Stimulated activated effector memory CD8-positive, alpha-beta T cell treated with anti-CD3 and anti-CD28 coated beads, Interleukin-12 subunit alpha, Interleukin-12 subunit beta, amount 100 ng/mL, for 72 hours (primary cell): Measurements from ENCODE around the gene MRPL54.
"Not testable (repeated sequence)": the region's sequence is repeated elsewhere in the genome, so short reads cannot be mapped to it uniquely, and the experiment has no call there.

ENCODE experiments used
- ATAC-seq: fragments of 150-1000 bp; cut with Tn5 transposase; 2 replicates; pipeline ENCODE4 v1.10.0; 2021
- DNase-seq, 2 donors: peaks; one replicate each; pipeline ENCODE4 v3.0.0; 2021 to 2022; ENCODE audit warnings: low spot score in 2 of 2
- H3K27ac Mint-ChIP-seq: one replicate; pipeline ENCODE4 v1.8.0; 2022; ENCODE audit warnings: mild to moderate bottlenecking, mixed read lengths
- H3K36me3 Mint-ChIP-seq: one replicate; pipeline ENCODE4 v1.8.0; 2022; ENCODE audit warnings: mild to moderate bottlenecking, mixed read lengths
- H3K4me1 Mint-ChIP-seq: one replicate; pipeline ENCODE4 v1.8.0; 2022; ENCODE audit warnings: mixed read lengths
- H3K4me3 Mint-ChIP-seq: one replicate; pipeline ENCODE4 v1.8.0; 2022; ENCODE audit warnings: mild to moderate bottlenecking, mixed read lengths
- H3K9me3 Mint-ChIP-seq: one replicate; pipeline ENCODE4 v1.8.0; 2022; ENCODE audit warnings: mixed read lengths

MRPL54 gene

DNA sequence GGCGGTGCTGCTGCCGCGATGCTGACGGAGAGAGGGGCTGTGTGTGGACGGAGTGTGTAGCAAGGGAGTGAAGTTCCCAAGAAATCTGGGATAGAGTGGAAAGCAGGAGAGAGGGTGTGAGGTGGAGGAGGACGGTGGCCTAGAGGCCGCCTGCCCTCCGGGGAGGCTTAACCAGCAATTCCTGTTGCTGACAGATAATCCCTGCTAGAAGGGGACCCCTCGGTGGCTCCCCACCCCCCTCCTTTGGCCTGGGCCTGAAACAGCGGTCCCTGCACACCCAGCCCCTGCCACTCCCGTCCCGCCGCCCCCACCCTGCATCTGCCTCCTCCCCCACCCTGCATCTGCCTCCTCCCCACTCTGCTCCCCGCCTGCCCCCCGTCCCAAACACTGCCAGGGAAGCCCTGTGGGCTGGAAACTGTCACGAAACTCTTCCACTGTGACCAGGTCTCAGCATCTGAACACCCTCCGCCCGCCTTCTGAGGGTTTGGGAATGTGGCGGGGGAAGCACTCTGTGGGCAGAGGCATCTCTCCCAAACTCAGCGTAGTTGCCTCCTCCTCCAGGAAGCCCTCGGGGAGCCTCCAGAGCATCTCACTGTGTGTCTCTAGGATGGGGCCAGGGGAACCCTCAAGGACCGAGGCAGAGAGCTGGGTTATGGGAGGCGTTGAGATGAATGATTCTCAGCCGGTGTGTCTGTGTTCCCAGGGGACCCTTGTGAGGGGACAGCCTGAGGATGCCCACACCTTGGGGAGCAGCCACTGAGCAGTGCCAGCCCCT, 40.8 kb downstream of the MRPL54 start:
- Mint-ChIP-seq H3K4me1 (peaks cover 56% of the 10 kb centered on the region), H3K36me3 (peaks cover 21% of the 10 kb centered on the region), H3K9me3 (no peaks in the 10 kb centered on the region), H3K4me3 (no peak overlapping the region), H3K27ac (peak overlapping the region; percentile 72)
- DNase-seq (no peak), ATAC-seq (no peak)

DNA sequence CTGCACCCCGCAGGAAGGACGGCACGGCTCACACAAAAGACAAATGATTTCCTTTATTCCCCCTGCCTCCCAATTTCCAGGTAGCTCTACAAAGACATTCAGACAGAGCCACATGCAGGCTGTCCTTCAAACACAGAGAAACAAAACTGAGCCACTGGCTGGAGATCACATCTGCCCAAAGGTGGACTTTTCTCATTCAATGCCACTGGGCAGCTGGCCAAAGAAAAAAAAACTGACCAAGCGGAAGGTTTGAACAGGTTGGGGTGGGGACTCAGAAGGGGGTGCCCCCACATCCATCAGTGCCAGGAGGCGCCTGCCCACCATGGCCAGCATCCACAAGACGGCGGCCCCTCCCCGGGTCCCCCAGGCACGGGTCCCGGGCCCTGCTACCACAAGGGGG, 41.5 kb downstream of the MRPL54 start:
- peak overlapping the region; percentile 72 for H3K27ac Mint-ChIP-seq
- no peak overlapping the region for H3K4me3 Mint-ChIP-seq
- ATAC-seq: no peak

DNA sequence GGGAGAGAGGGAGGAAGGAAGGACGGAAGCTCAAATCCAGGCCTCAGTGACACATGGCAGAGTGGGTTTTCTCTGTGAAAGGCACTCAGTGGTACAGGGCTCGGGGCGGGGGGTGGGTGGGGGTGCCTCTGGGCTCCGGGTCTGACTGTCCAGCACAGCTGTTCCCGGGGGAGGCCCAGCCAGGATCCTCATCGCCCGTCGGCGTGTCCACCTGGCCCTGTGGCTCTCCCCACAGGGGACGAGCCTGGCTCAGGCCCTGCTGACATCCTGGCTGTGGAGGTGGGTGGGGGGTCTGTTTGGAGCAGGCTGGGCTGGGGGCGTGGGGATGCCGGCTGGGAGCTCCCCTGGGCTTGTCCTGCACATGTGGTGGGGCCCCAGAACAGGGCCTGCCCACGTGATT, 41.9 kb downstream of the MRPL54 start:
- no peak for DNase-seq
- H3K27ac Mint-ChIP-seq: peak overlapping the region; percentile 72
- ATAC-seq: no peak
- H3K4me3 Mint-ChIP-seq: no peak overlapping the region
- peaks cover 59% of the 10 kb centered on the region for H3K4me1 Mint-ChIP-seq
- H3K9me3 Mint-ChIP-seq: no peaks in the 10 kb centered on the region
- H3K36me3 Mint-ChIP-seq: peaks cover 23% of the 10 kb centered on the region

More for the DNA sequence above, 41.5 kb downstream of the MRPL54 start:
- Mint-ChIP-seq H3K9me3 (no peaks in the 10 kb centered on the region), H3K4me1 (peaks cover 59% of the 10 kb centered on the region), H3K36me3 (peaks cover 23% of the 10 kb centered on the region)
- DNase-seq: no peak

DNA sequence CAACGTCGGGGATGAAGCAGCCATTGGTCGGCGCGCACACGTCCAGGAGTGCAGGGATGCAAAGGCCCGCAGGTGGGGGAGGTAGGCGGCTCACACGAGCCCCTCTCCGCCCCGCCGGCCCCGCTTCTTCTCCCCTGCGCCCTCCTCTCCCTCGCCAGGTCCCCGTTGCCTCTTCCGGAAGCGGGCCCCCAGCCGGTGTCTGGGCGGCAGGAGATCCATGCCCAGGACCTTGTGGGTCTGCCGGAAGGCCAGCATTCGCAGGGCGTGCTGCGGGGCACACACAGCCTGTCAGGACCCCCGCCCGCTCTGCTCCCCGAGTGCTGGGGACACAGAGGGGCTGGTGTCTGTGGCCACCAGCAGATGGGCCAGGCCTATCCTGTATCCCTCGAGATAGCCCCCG, 43.4 kb downstream of the MRPL54 start:
- Mint-ChIP-seq H3K36me3 (peaks cover 17% of the 10 kb centered on the region), H3K27ac (no peak overlapping the region), H3K9me3 (no peaks in the 10 kb centered on the region), H3K4me1 (peaks cover 53% of the 10 kb centered on the region), H3K4me3 (no peak overlapping the region)
- DNase-seq (no peak), ATAC-seq (no peak)

DNA sequence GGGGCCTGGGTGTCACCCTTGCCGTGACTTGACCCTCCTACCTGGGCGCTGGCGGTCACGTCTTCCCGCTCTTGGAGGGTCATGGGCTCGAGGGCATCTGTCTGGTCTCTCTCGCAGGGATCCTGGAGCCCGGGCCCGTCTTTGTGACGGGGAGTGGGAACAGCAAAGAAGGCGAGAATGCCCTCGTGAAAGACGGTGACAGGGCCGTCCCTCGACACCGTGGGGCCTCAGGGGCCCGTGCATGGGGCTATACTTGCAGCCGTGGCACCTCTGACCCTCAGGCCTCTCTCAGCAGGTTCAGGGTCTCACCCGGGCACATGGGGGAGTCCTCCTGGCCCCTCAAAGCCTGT, 44.6 kb downstream of the MRPL54 start:
- DNase-seq: no peak
- Mint-ChIP-seq H3K36me3 (peaks cover 18% of the 10 kb centered on the region), H3K4me3 (no peak overlapping the region), H3K4me1 (peaks cover 47% of the 10 kb centered on the region), H3K9me3 (no peaks in the 10 kb centered on the region), H3K27ac (peak overlapping the region; percentile 65)
- ATAC-seq: no peak

DNA sequence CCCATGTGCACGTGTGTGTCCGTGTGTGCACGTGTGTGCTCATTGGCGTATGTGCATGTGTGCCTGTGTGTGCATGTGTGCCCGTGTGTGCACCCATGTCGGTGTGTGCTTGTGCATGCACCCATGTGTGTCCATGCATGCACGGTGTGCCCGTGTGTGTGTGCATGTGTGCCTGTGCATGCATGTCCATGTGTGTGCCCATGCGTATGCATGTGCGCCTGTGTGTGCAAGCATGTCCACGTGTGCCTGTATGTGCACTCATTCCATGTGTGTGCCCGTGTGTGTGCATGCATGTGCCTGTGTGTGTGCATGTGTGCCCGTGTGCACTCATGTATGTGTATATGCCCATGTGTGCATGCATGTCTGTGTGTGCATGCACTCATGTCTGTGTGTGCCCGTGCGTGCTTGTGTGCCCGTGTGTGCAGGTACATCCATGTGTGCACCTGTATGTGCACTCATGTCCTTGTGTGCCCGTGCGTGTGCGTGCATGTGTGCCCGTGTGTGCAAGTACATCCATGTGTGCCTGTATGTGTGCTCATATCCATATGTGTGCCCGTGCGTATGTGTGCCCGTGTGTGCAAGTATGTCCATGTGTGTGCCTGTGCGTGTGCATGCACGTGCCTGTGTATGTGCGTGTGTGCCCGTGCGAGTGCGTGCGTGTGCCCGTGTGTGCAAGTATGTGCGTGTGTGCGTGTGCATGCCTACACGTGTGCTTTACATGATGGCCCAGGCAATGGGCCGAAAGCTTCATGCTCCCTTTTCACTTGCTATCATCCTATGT, 45.3 kb downstream of the MRPL54 start:
- Mint-ChIP-seq H3K9me3 (no peaks in the 10 kb centered on the region), H3K36me3 (peaks cover 23% of the 10 kb centered on the region), H3K4me3 (no peak overlapping the region), H3K4me1 (peaks cover 54% of the 10 kb centered on the region), H3K27ac (no peak overlapping the region)
- DNase-seq (no peak), ATAC-seq (no peak)

DNA sequence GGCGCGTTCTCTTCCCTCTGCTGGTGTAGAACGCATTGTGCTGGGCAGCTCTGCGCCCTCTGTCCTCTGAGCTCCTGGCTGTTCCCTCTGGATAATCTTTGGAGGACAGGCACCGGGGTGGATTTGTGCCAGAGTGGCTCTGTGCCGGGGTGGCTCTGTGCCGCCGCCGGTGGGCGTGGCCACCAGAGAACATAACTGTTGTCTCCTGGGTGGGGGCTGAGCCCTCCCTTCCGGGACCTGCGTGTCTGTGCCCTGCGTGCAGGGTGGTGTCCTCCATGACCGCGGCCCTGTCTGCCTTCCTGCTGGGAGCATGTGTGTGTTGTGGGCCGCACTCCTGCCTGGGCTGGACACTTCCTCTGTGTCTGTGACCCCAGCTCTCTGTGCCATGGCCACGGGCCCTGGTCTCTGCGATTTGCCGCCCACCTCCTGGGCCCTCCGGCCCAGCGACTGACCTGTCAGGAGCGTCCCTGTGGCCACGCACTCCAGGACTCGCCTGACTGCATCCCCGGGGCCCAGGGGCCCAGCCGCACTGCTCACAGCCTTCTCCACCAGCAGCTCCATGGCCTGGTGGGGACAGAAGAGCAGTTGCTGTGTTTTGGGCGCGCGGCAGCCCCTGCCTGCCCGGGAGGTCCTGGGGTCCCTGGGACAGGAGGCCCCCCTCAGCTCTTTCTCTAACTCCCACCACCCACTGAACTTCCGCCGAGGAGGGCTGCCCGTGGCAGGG, 46.1 kb downstream of the MRPL54 start:
- no peak for DNase-seq
- peaks cover 62% of the 10 kb centered on the region for H3K4me1 Mint-ChIP-seq
- H3K4me3 Mint-ChIP-seq: no peak overlapping the region
- no peak overlapping the region for H3K27ac Mint-ChIP-seq
- no peaks in the 10 kb centered on the region for H3K9me3 Mint-ChIP-seq
- peaks cover 20% of the 10 kb centered on the region for H3K36me3 Mint-ChIP-seq
- no peak for ATAC-seq

DNA sequence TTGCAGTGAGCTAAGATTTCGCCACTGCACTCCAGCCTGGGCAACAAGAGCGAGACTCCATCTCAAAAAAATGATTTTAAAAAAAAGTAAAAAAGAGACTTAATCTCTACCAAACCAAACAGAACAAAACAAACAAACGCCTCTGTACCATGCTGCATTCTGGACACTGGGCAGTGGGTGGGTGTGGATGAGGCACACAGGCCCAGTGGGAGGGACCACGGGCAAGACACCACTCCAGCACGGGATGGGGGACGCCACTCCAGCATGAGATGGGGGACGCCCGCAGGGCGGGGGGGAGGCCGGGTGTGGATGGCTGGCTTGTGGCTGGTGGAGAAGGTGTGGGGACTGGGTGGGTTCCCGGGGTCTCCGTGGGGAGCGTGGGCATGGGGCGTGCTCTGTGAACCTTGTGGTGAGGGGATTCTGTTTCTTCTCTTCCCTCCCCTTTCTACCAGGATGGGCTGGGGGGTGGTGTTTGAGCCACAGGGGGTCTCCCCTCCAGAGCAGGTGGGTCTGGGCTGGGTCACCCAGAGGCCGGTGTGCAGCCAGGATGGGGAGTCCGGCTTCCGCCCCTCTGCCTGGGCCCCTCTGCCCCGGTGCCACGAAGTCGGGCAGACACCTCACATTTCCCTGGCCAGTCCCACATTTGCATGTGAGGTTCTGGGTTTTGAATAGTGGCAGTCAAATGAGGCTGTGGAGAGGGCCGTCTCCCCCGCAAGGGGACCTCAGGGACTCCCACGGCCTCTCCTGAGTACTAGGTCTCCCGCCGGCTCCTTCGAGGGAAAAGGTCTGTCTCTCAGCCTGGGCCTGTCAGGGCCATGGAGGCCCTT, 47.6 kb downstream of the MRPL54 start:
- H3K9me3 Mint-ChIP-seq: no peaks in the 10 kb centered on the region
- no peak overlapping the region for H3K4me3 Mint-ChIP-seq
- H3K27ac Mint-ChIP-seq: peak overlapping the region; percentile 3
- peaks cover 71% of the 10 kb centered on the region for H3K4me1 Mint-ChIP-seq
- DNase-seq (no peak), ATAC-seq (peak; percentile 3)
- H3K36me3 Mint-ChIP-seq: peaks cover 20% of the 10 kb centered on the region

DNA sequence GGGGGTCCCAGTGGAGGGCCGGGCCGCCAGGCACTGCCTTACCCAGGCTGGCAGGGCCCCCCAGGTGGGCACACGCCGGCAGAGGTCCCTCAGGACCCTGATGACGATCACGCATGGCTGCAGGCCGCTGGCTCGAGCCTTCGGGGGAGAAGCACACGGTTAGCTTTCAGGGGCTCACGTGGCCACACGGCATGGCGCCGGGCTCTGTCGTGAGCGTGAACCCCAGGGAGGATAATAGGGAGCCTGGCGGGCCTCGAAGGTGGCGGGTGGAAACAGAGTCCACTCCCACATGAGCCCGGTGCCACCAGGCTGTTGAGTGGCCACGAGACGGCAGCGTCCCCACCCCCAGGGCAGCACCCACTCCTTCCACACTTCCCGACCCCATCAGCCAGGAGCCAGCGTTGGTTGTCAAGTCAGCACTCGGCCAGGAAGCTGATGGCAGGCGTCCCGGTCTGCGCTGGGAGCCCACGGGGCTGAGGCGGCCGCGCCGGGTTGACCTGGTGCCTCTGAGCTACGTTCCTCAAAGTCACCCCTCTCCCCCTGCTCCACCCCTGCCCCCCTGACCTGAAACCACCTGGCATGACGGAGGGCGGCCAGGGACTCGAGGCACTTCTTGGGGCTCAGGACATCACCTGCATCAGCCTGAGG, 48.4 kb downstream of the MRPL54 start:
- no peaks in the 10 kb centered on the region for H3K9me3 Mint-ChIP-seq
- DNase-seq (no peak), ATAC-seq (no peak)
- no peak overlapping the region for H3K4me3 Mint-ChIP-seq
- H3K27ac Mint-ChIP-seq: no peak overlapping the region
- peaks cover 16% of the 10 kb centered on the region for H3K36me3 Mint-ChIP-seq
- peaks cover 66% of the 10 kb centered on the region for H3K4me1 Mint-ChIP-seq

DNA sequence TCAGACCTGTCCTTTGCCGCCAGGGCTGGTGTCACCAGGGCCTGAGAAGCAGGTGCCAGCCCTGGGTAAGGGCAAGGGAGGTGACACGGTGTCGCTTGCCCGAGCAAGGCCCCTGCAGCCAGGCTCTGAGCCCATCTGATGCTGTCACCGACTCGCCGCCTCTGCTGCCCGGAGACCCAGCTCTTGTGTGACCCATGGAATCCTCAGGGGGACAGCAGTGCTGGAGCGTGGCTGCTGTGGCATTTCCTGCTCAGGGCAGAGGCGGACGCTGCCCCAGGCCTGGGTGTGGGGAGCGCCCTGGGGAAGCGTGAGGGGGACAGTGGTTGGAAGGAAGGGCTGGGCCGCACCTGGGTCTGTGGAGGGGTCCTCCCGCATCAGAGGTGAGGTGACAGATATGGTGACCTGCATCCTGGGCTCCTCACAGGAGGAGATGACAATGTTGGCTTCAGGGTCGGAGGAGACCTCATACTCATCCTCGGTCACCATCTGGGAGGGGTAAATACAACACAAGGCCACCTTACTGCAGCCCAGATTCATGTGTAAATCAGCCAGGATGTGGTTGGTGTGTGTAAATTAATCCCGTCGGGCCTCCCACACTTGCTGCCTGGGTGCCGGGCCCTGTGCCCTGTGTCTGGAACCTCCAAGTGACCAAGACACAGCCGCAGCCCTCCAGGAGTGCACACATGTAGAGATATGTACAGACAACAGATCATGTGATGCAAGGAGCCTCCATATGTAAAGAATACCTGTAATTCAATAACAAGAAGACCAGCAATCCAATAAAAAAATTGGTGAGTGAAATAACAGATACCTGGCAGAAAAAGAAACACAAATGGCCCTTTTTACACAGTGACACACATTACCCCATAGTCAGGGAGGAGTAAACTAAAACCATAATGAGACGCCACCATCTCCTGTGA, 51.3 kb downstream of the MRPL54 start:
- peak overlapping the region; percentile 99 for H3K27ac Mint-ChIP-seq
- ATAC-seq (peak; percentile 41), DNase-seq (no peak)
- H3K4me3 Mint-ChIP-seq: peak overlapping the region; percentile 72
- H3K4me1 Mint-ChIP-seq: peaks cover 52% of the 10 kb centered on the region
- peaks cover 10% of the 10 kb centered on the region for H3K36me3 Mint-ChIP-seq
- no peaks in the 10 kb centered on the region for H3K9me3 Mint-ChIP-seq

DNA sequence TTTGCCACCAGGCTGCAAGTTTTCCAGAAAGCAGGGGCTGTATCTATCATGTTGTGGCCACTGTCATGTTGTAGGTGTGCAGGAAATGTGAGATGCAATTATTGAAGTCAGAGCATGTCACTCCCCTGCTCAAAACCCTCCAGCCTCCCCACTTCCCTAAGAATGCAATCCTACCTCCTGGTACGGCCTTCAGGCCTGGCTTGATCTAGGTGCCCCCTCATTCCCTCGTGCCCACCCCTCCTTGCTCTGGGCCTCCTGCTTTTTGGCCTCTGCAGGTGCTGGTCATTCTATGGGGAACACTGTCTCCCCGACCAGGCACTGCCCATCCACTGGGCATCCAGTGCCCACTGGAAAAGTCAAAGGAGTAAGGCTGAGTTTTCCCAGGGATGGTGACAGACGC, 52.2 kb downstream of the MRPL54 start:
- ATAC-seq: no peak
- Mint-ChIP-seq H3K36me3 (peaks cover 10% of the 10 kb centered on the region), H3K4me1 (peaks cover 45% of the 10 kb centered on the region), H3K9me3 (no peaks in the 10 kb centered on the region), H3K27ac (peak overlapping the region; percentile 99), H3K4me3 (peak overlapping the region; percentile 72)
- DNase-seq: no peak

DNA sequence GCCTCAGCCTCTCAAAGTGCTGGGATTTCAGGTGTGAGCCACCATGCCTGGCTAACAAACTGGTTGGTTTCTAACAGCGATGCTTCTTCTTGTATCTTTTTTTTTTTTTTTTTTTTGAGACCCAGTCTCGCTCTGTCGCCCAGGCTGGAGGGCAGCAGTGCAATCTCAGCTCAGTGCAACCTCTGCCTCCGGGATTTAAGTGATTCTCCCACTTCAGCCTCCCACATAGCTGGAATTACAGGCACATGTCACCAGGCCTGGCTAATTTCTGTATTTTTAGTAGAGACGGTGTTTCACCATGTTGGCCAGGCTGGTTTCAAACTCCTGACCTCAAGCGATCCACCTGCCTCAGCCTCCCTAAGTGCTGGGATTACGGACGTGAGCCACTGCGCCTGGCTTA, 53.7 kb downstream of the MRPL54 start:
- H3K27ac Mint-ChIP-seq, H3K4me3 Mint-ChIP-seq: not testable (repeated sequence)
- H3K4me1 Mint-ChIP-seq: peaks cover 44% of the 10 kb centered on the region

DNA sequence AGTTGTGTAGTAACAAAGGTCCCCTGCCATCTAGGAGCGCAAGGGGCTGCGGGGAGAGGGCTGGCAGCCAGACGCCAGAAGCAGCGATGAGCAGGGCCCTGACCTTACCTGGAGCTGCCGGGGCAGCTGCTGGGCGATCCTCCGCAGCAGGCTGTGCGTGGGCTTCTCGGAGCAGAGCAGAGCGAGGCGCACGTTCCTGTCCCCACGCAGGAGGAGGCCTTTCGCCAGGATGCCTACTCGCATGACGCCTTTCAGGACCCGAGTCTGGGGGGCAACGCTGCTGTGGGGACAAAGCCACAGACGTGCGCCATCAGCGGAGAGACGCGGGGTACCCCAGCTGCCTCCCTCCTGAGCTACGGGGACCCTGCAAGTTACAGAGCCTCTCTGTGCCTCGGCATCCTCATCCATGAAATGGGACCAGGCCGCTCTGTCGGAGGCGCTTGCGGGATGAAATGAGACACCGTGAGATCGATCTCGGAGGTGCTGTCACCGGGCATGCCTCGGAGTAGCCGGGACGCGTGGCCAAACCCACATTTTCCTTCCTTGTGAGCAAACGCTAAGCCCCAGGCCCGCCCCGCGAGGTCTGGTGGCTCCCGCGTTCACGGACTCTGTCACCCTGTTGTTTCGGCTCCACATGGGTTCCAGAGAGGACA, 54.2 kb downstream of the MRPL54 start:
- Mint-ChIP-seq H3K36me3 (peaks cover 10% of the 10 kb centered on the region), H3K4me3 (no peak overlapping the region), H3K4me1 (peaks cover 49% of the 10 kb centered on the region), H3K27ac (no peak overlapping the region), H3K9me3 (no peaks in the 10 kb centered on the region)
- ATAC-seq: no peak
- DNase-seq: no peak

More for the DNA sequence above, 53.7 kb downstream of the MRPL54 start:
- not testable (repeated sequence) for H3K9me3 Mint-ChIP-seq, DNase-seq, ATAC-seq, H3K36me3 Mint-ChIP-seq
